Naive thymus-derived CD4-positive, alpha-beta T cell (primary cell): Measurements from ENCODE around the gene EMID1. TPM values are rescaled to one million over a fixed set of nuclear protein-coding genes. Genes with fewer than 3 reads are reported as not detected.
"Not testable (repeated sequence)": the region's sequence is repeated elsewhere in the genome, so short reads cannot be mapped to it uniquely, and the experiment has no call there.

Experiments
- ATAC-seq: fragments of 150-1000 bp; cut with Tn5 transposase; 2 replicates; pipeline ENCODE4 v1.10.0; 2021; ENCODE audit warnings: mild to moderate bottlenecking, moderate library complexity
- CTCF ChIA-PET: fragments of 350-600 bp; sonication (Branson Sonifier 250); formaldehyde crosslinking; loops from one replicate; lab custom pipeline; 2021; ENCODE audit warnings: antibody characterized with exemption; lab: Charles Lee
- POLR2A ChIA-PET: fragments of 350-600 bp; sonication (Branson Sonifier 250); formaldehyde crosslinking; loops from one replicate; lab custom pipeline; 2021; ENCODE audit warnings: antibody characterized with exemption, inconsistent platforms; lab: Charles Lee
- DNase-seq, 9 donors: peaks; one replicate each; pipeline versions ENCODE4 v3.0.0 to v3.0.0-alpha.2; 2020 to 2022; ENCODE audit warnings: mixed read lengths in 1 of 9
- H3K27ac ChIP-seq: one replicate; pipeline ENCODE4 v1.7.0; 2013; ENCODE audit warnings: mild to moderate bottlenecking, low read depth, low read length, moderate library complexity
- H3K27me3 ChIP-seq, 2 donors: one replicate each; pipeline ENCODE4 v1.7.0; 2013; ENCODE audit warnings: low read length in 2 of 2, mild to moderate bottlenecking in 2 of 2, moderate library complexity in 2 of 2; ENCODE audit not compliant: control insufficient read depth in 2 of 2, insufficient read depth in 2 of 2
- H3K36me3 ChIP-seq, 3 experiments: 1 replicate in 2 of 3; 2 replicates in 1 of 3; pipeline ENCODE4 v1.7.0; 2013; ENCODE audit warnings: low read length in 3 of 3, mild to moderate bottlenecking in 3 of 3, moderate library complexity in 1 of 3; ENCODE audit not compliant: insufficient read depth in 3 of 3, control insufficient read depth in 2 of 3
- H3K4me1 ChIP-seq, 2 donors: one replicate each; pipeline ENCODE4 v1.7.0; 2013; ENCODE audit warnings: low read length in 2 of 2, mild to moderate bottlenecking in 2 of 2, moderate library complexity in 1 of 2; ENCODE audit not compliant: control insufficient read depth in 2 of 2, insufficient read depth in 2 of 2
- H3K4me3 ChIP-seq: 2 replicates; pipeline ENCODE4 v1.7.0; 2013; ENCODE audit warnings: mild to moderate bottlenecking, low read length
- H3K9me3 ChIP-seq, 3 experiments: 1 replicate in 2 of 3; 2 replicates in 1 of 3; pipeline ENCODE4 v1.7.0; 2013; ENCODE audit warnings: low read length in 3 of 3; ENCODE audit not compliant: control insufficient read depth in 2 of 3
- H3K27ac Mint-ChIP-seq, 9 donors: one replicate each; pipeline ENCODE4 v1.8.0; 2020 to 2022; ENCODE audit warnings: mixed read lengths in 9 of 9, mild to moderate bottlenecking in 8 of 9, moderate library complexity in 5 of 9, inconsistent platforms in 2 of 9
- H3K27me3 Mint-ChIP-seq, 5 donors: one replicate each; pipeline ENCODE4 v1.8.0; 2021 to 2022; ENCODE audit warnings: mixed read lengths in 5 of 5, mild to moderate bottlenecking in 1 of 5
- H3K36me3 Mint-ChIP-seq, 5 donors: one replicate each; pipeline ENCODE4 v1.8.0; 2020 to 2022; ENCODE audit warnings: mixed read lengths in 5 of 5, mild to moderate bottlenecking in 3 of 5, inconsistent platforms in 1 of 5
- H3K4me1 Mint-ChIP-seq, 7 donors: one replicate each; pipeline ENCODE4 v1.8.0; 2020 to 2022; ENCODE audit warnings: mixed read lengths in 7 of 7, mild to moderate bottlenecking in 3 of 7, inconsistent platforms in 1 of 7
- H3K4me3 Mint-ChIP-seq, 10 donors: one replicate each; pipeline ENCODE4 v1.8.0; 2020 to 2022; ENCODE audit warnings: mild to moderate bottlenecking in 10 of 10, mixed read lengths in 10 of 10, moderate library complexity in 6 of 10, inconsistent platforms in 2 of 10
- H3K9me3 Mint-ChIP-seq, 11 donors: one replicate each; pipeline ENCODE4 v1.8.0; 2020 to 2022; ENCODE audit warnings: mixed read lengths in 11 of 11, mild to moderate bottlenecking in 4 of 11, inconsistent platforms in 1 of 11, moderate library complexity in 1 of 11
- intact Hi-C, 2 donors: fragments of 100-400 bp; cut with micrococcal nuclease; formaldehyde crosslinking; loops; one replicate each; pipeline ENCODE4 v1.15.1; 2023
- polyA plus RNA-seq, 2 donors: library from polyadenylated mRNA; unstranded; fragments of 300-500 nt; fragmentation: Illumina TruSeq; gene quantifications; one replicate each; pipeline ENCODE4 v1.2.3, GENCODE V29; 2021
- total RNA-seq, 6 experiments: library from RNA in 5 of 6; stranded (reverse) in 5 of 6; gene quantifications; 1 replicate in 5 of 6; 2 replicates in 1 of 6; pipeline ENCODE4 v1.2.3 and lab custom pipeline; 2021 to 2026

Gene EMID1
- total and polyA plus RNA-seq, 7 experiments from 2014 or later: 1.2 to 2.0 TPM; not detected in 5

- Histone ChIP-seq H3K9me3 (peaks cover 0 to 3% (median 0%) of the 10 kb centered on the region in 3 experiments), H3K36me3 (no peaks in the 10 kb centered on the region), H3K4me3 (no peak overlapping the region), H3K4me1 (no peaks in the 10 kb centered on the region), H3K27ac (no peak overlapping the region), H3K27me3 (no peaks in the 10 kb centered on the region)
- Mint-ChIP-seq H3K4me3 (no peak overlapping the region), H3K4me1 (no peaks in the 10 kb centered on the region), H3K9me3 (peaks cover 0 to 9% (median 2%) of the 10 kb centered on the region in 11 donors), H3K27me3 (peaks cover 0 to 2% (median 0%) of the 10 kb centered on the region in 5 donors), H3K27ac (no peak overlapping the region), H3K36me3 (peaks cover 0 to 5% (median 4%) of the 10 kb centered on the region in 5 donors)
- ATAC-seq: no peak
- ChIA-PET CTCF (no interaction called here), POLR2A (no interaction called here)
- no peak for DNase-seq
- intact Hi-C loops: no loop called here
Observed at GRCh38 chr22:29230972-29231875, 25.5 kb downstream of the EMID1 start.

GRCh38 chr22:29231971-29232959, 26.6 kb downstream of the EMID1 start:
- H3K4me1 Mint-ChIP-seq: no peaks in the 10 kb centered on the region
- POLR2A ChIA-PET: no interaction called here
- H3K27ac Mint-ChIP-seq: no peak overlapping the region
- Histone ChIP-seq H3K4me3 (no peak overlapping the region), H3K27me3 (no peaks in the 10 kb centered on the region), H3K27ac (no peak overlapping the region), H3K36me3 (no peaks in the 10 kb centered on the region), H3K9me3 (peaks cover 0 to 3% (median 0%) of the 10 kb centered on the region in 3 experiments), H3K4me1 (no peaks in the 10 kb centered on the region)
- no peak overlapping the region for H3K4me3 Mint-ChIP-seq
- ATAC-seq (no peak), DNase-seq (no peak)
- H3K36me3 Mint-ChIP-seq: peaks cover 0 to 5% (median 4%) of the 10 kb centered on the region in 5 donors
- H3K9me3 Mint-ChIP-seq: peaks cover 0 to 9% (median 2%) of the 10 kb centered on the region in 11 donors
- no peaks in the 10 kb centered on the region for H3K27me3 Mint-ChIP-seq
- CTCF ChIA-PET: no interaction called here
- intact Hi-C loops: no loop called here

GRCh38 chr22:29233277-29233877, 27.7 kb downstream of the EMID1 start:
- CTCF ChIA-PET: no interaction called here

GRCh38 chr22:29240481-29240880, 34.8 kb downstream of the EMID1 start:
- H3K27me3 ChIP-seq, POLR2A ChIA-PET, H3K4me3 ChIP-seq, H3K27ac Mint-ChIP-seq, H3K36me3 ChIP-seq, H3K27ac ChIP-seq, H3K4me1 Mint-ChIP-seq, intact Hi-C loops, H3K4me3 Mint-ChIP-seq, H3K4me1 ChIP-seq, DNase-seq, H3K9me3 ChIP-seq, ATAC-seq: not testable (repeated sequence)
- CTCF ChIA-PET: interaction anchor here (0.7 kb wide), 1 partner anchor 190 kb away, joined by 3 read pairs; no protein-coding TSS in a partner anchor
- Mint-ChIP-seq H3K27me3 (peaks cover 9 to 37% (median 10%) of the 10 kb centered on the region in 5 donors), H3K9me3 (peaks cover 3 to 46% (median 23%) of the 10 kb centered on the region in 11 donors), H3K36me3 (peaks cover 1 to 12% (median 3%) of the 10 kb centered on the region in 5 donors)

More at GRCh38 chr22:29233277-29233877, 27.7 kb downstream of the EMID1 start:
- Histone ChIP-seq H3K36me3 (no peaks in the 10 kb centered on the region), H3K27me3 (no peaks in the 10 kb centered on the region), H3K27ac (no peak overlapping the region), H3K4me3 (no peak overlapping the region), H3K9me3 (peaks cover 0 to 3% (median 0%) of the 10 kb centered on the region in 3 experiments), H3K4me1 (no peaks in the 10 kb centered on the region)
- Mint-ChIP-seq H3K9me3 (peaks cover 0 to 9% (median 2%) of the 10 kb centered on the region in 11 donors), H3K36me3 (peaks cover 0 to 5% (median 4%) of the 10 kb centered on the region in 5 donors), H3K4me3 (no peak overlapping the region), H3K27ac (no peak overlapping the region), H3K27me3 (no peaks in the 10 kb centered on the region), H3K4me1 (no peaks in the 10 kb centered on the region)
- DNase-seq (no peak), ATAC-seq (no peak)
- intact Hi-C loops: no loop called here
- POLR2A ChIA-PET: no interaction called here

- CTCF ChIA-PET: interaction anchor here (0.6 to 0.7 kb wide), 2 partner anchors 660 to 1089 kb away, joined by 3 to 5 read pairs; no protein-coding TSS in a partner anchor
- H3K27me3 ChIP-seq: no peaks in the 10 kb centered on the region
Observed at GRCh38 chr22:29243874-29244446, 38.3 kb downstream of the EMID1 start.

More at GRCh38 chr22:29243874-29244446, 38.3 kb downstream of the EMID1 start:
- H3K27ac ChIP-seq: no peak overlapping the region
- DNase-seq (no peak), ATAC-seq (no peak)
- Mint-ChIP-seq H3K9me3 (peaks cover 3 to 42% (median 18%) of the 10 kb centered on the region in 11 donors), H3K4me3 (no peak overlapping the region), H3K4me1 (peaks cover 0 to 4% (median 0%) of the 10 kb centered on the region in 7 donors), H3K27me3 (peaks cover 6 to 34% (median 10%) of the 10 kb centered on the region in 5 donors), H3K27ac (no peak overlapping the region), H3K36me3 (peaks cover under 1 to 8% (median 1%) of the 10 kb centered on the region in 5 donors)
- H3K4me1 ChIP-seq: no peaks in the 10 kb centered on the region
- POLR2A ChIA-PET: no interaction called here
- H3K36me3 ChIP-seq: no peaks in the 10 kb centered on the region
- no peaks in the 10 kb centered on the region for H3K9me3 ChIP-seq
- no peak overlapping the region for H3K4me3 ChIP-seq
- intact Hi-C loops: loop anchor here (2.0 kb wide), 2 partner anchors 453 to 643 kb away; no protein-coding TSS in a partner anchor
